Measurements from ENCODE around the gene APBB1IP. TPM values are rescaled to one million over a fixed set of nuclear protein-coding genes. Genes with fewer than 3 reads are reported as not detected.

APBB1IP gene
- total RNA-seq, 1 donor from 2014 or later, result not detected

- no peak for TF ChIP-seq CTCF (IDR thresholded peaks at IDR 0.05)
- no peak overlapping the region for H3K27ac Mint-ChIP-seq (ENCODE audit: unreplicated experiment)
- H3K27me3 Mint-ChIP-seq (ENCODE audit: low read depth), result no peaks in the 10 kb centered on the region
- no peaks in the 10 kb centered on the region for H3K9me3 Mint-ChIP-seq (ENCODE audit: low read depth)
- H3K36me3 Mint-ChIP-seq (ENCODE audit: low read depth), result no peaks in the 10 kb centered on the region
- no peak for DNase-seq (ENCODE audit: low spot score)
- H3K4me3 Mint-ChIP-seq (ENCODE audit: unreplicated experiment), result no peak overlapping the region
- no peaks in the 10 kb centered on the region for H3K4me1 Mint-ChIP-seq (ENCODE audit: low read depth)
Observed at GRCh38 chr10:26422977-26423376, 15.2 kb upstream of the APBB1IP start.

- no peak overlapping the region for H3K4me3 Mint-ChIP-seq (ENCODE audit: unreplicated experiment)
- H3K4me1 Mint-ChIP-seq (ENCODE audit: low read depth), result no peaks in the 10 kb centered on the region
- H3K36me3 Mint-ChIP-seq (ENCODE audit: low read depth), result no peaks in the 10 kb centered on the region
- no peak for DNase-seq (ENCODE audit: low spot score)
- no peaks in the 10 kb centered on the region for H3K9me3 Mint-ChIP-seq (ENCODE audit: low read depth)
- TF ChIP-seq CTCF (IDR thresholded peaks at IDR 0.05), result no peak
- H3K27ac Mint-ChIP-seq (ENCODE audit: unreplicated experiment), result no peak overlapping the region
- H3K27me3 Mint-ChIP-seq (ENCODE audit: low read depth), result no peaks in the 10 kb centered on the region
Observed at GRCh38 chr10:26423722-26424121, 14.4 kb upstream of the APBB1IP start.

DNA sequence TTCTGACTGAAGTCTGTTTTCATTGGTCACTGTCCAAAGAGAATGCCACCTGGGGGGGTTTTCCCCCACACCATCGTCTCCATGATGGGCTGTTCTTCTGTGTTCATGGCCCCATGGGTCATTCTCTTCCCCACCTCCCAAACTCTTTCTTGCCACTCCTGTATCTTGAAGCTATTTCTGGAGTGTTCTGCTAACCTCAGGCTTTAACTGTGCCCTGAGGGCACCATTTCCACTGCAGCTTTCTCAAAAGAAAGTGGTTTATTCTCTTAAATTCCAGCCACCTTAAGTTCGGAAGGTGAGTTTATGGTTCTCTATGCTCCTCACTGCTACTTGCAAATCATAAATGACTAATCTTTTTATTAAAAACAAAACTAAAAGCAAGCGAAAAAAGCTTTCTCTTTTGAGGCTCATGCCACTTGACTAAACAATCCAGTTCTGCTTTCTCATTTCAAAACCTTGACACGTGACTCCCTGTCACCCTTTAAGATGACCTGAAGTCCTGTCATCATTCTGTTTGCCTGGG lies 7.4 kb upstream of the APBB1IP start:
- no peak overlapping the region for H3K4me3 Mint-ChIP-seq (ENCODE audit: unreplicated experiment)

GRCh38 chr10:26432938-26433337 lies 5.2 kb upstream of the APBB1IP start:
- Mint-ChIP-seq H3K4me3 (ENCODE audit: unreplicated experiment) (no peak overlapping the region), H3K4me1 (ENCODE audit: low read depth) (no peaks in the 10 kb centered on the region), H3K27ac (ENCODE audit: unreplicated experiment) (no peak overlapping the region), H3K36me3 (ENCODE audit: low read depth) (no peaks in the 10 kb centered on the region), H3K9me3 (ENCODE audit: low read depth) (no peaks in the 10 kb centered on the region), H3K27me3 (ENCODE audit: low read depth) (peaks cover 18% of the 10 kb centered on the region)
- DNase-seq (ENCODE audit: low spot score), result no peak
- TF ChIP-seq CTCF (IDR thresholded peaks at IDR 0.05), result no peak

More for the DNA sequence above, 7.4 kb upstream of the APBB1IP start:
- Mint-ChIP-seq H3K4me1 (ENCODE audit: low read depth) (no peaks in the 10 kb centered on the region), H3K27ac (ENCODE audit: unreplicated experiment) (no peak overlapping the region), H3K27me3 (ENCODE audit: low read depth) (peaks cover 3% of the 10 kb centered on the region), H3K9me3 (ENCODE audit: low read depth) (no peaks in the 10 kb centered on the region), H3K36me3 (ENCODE audit: low read depth) (no peaks in the 10 kb centered on the region)
- no peak for DNase-seq (ENCODE audit: low spot score)
- no peak for TF ChIP-seq CTCF (IDR thresholded peaks at IDR 0.05)

DNA sequence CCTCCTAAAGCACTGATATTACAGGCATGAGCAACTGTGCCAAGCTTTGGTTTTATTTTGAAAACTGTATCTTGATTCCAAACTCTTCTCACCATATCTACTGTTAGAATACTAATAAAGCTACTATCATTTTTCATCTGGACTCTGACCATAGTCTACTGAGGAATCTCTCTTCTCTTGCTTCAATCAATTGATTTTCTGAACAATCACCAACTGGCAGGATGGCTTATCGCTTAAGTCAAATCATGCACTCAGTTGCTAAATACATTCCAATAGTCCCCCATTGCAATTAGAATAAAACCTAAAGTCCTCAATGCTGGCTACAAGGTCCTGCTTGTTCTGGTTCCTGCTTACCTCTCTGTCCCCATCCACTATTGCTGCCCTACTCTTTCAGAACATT lies 2.3 kb upstream of the APBB1IP start:
- no peak for DNase-seq (ENCODE audit: low spot score)
- no peak overlapping the region for H3K4me3 Mint-ChIP-seq (ENCODE audit: unreplicated experiment)
- TF ChIP-seq CTCF (IDR thresholded peaks at IDR 0.05), result no peak
- H3K9me3 Mint-ChIP-seq (ENCODE audit: low read depth), result no peaks in the 10 kb centered on the region
- H3K27me3 Mint-ChIP-seq (ENCODE audit: low read depth), result peaks cover 31% of the 10 kb centered on the region
- no peaks in the 10 kb centered on the region for H3K36me3 Mint-ChIP-seq (ENCODE audit: low read depth)
- no peaks in the 10 kb centered on the region for H3K4me1 Mint-ChIP-seq (ENCODE audit: low read depth)
- H3K27ac Mint-ChIP-seq (ENCODE audit: unreplicated experiment), result no peak overlapping the region

Data from chondrocyte (in vitro differentiated cells).